ENCODE results near the gene CBX4. TPM values are rescaled to one million over a fixed set of nuclear protein-coding genes. Genes with fewer than 3 reads are reported as not detected.

Gene CBX4
- total and polyA plus RNA-seq, 2 of the 4 experiments (the other 2 are of a cell fraction), result 3.2 to 9.4 TPM

DNA sequence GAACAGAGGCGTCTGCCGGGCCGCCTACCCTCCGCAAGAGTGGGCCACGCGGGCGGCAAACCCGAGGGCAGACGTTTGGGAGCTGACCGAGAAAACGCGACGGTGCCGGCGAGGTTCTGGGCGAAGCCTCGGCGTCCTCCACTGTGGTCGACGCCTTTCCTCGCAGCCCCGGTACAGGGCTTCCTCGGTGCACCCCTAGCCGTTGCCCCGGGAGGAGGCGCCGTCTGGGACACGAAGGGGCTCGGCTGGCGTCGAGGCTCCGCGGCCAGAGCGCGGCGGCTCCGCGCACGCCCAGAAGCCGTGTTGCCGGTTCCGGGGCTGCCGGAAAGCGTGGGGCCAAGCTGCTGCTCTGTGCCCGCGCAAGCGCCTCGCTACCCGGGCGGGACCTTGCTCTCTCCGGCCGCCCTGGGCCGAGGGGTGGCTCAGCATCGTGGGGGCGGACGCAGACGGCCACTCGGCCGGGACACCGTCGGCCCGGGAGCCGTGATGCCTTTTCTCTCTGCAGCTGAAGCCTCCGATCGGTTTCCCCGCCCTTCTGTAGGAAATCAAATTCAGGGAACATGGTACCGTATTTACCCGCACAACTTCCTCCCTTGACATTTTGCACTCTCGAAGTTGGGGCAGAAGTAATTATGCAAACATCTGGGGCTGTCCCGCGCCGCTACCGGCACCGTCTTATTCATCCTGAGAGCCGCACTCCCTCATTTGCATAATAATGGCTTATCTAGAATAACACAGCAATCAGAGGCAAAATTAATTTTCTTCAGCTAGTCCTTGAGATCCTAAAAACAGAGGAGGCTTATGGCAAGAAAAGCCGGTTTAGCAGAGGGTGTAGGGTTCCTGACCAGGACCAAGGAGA lies 35.0 kb downstream of the CBX4 start (continued):
- TF ChIP-seq FOS (IDR thresholded peaks at IDR 0.05; ENCODE audit: low read depth, low read length), result no peak

DNA sequence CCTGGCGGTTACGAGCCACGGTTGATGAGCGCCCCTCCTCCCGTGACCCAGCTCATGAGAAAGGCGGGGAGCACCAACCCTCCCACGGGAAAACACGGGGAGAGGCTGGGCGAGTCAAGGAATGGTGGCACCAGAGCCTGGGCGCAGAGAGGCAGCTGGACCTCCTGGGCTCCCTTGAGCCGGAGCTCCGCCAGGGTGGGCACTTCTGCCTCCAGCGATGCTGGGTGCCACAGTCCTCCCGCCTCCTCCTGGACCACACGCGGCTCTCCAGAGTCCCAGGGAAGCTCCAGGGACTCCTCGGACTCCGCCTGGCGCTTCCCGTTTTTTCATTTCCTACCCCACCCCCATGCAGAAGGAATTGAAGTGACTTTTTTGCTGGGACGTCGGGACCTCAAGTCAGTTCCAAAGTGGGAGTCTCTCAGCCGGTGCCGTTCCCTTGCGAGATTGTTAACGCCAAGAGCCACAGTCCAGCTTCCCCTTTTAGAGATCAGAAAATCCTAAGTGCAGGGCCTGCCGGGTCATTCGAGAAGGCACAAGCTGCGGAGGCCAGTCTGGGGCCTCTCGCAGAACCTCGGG lies 35.7 kb downstream of the CBX4 start:
- in situ Hi-C loops (cut with MboI; ENCODE audit: low sequenced_read_pairs), result no loop called here
- ATAC-seq (ENCODE audit: low read depth) (no peak), DNase-seq (no peak)
- Histone ChIP-seq H3K23ac (ENCODE audit: low read depth, low read length) (no peak overlapping the region), H3K79me1 (ENCODE audit: low read depth in 1 of 2, low read length in 2 of 2) (no peaks in the 10 kb centered on the region), H3K27me3 (ENCODE audit: control insufficient read depth, insufficient read depth, low read length) (peaks cover 100% of the 10 kb centered on the region), H3K14ac (replicated peaks; ENCODE audit: low read depth, low read length) (no peak overlapping the region), H4K8ac (ENCODE audit: low read depth in 2 of 2, low read length in 2 of 2) (no peak overlapping the region), H4K5ac (ENCODE audit: low read depth, low read length) (no peak overlapping the region), H4K91ac (ENCODE audit: insufficient read depth, low read depth, low read length) (no peak overlapping the region), H2BK5ac (ENCODE audit: low read depth, low read length, poor library complexity, severe bottlenecking) (no peak overlapping the region), H2AK9ac (replicated peaks; ENCODE audit: low read depth, low read length, poor library complexity) (peak overlapping the region; percentile 42), H3K4me1 (ENCODE audit: control insufficient read depth, insufficient read depth, low read length) (no peaks in the 10 kb centered on the region; the same call in 1 of the 2 replicates), H3K18ac (ENCODE audit: low read depth, low read length) (no peak overlapping the region), H2AFZ (replicated peaks; ENCODE audit: low read length, poor library complexity) (peak overlapping the region; percentile 76), H2AK5ac (ENCODE audit: low read depth, low read length) (no peak overlapping the region), H3K56ac (ENCODE audit: extremely low read depth, insufficient read depth, low read length) (no peak overlapping the region), H3K9me1 (ENCODE audit: insufficient read depth, low read length) (no peaks in the 10 kb centered on the region), H3K27ac (ENCODE audit: insufficient read depth, low read length) (no peak overlapping the region), H3K9me3 (ENCODE audit: control insufficient read depth, insufficient read depth, low read length) (peaks cover 11% of the 10 kb centered on the region; the same call in 1 of the 2 replicates), H3K9ac (ENCODE audit: low read depth, low read length) (no peak overlapping the region), H3K4me3 (ENCODE audit: insufficient read depth, low read depth, low read length) (no peak overlapping the region), H2BK20ac (ENCODE audit: low read depth, low read length) (no peak overlapping the region), H4K20me1 (ENCODE audit: insufficient read depth, low read length) (no peaks in the 10 kb centered on the region), H3K4me2 (ENCODE audit: low read depth, low read length) (no peak overlapping the region), H2BK120ac (ENCODE audit: low read depth, low read length) (no peak overlapping the region), H3K36me3 (ENCODE audit: control insufficient read depth, insufficient read depth, low read length) (no peaks in the 10 kb centered on the region), H3K4ac (ENCODE audit: low read depth, low read length) (no peak overlapping the region), H2BK15ac (ENCODE audit: low read depth, low read length) (no peak overlapping the region)
- intact Hi-C loops (cut with micrococcal nuclease), result no loop called here
- ChIA-PET CTCF (no interaction called here), POLR2A (ENCODE audit: unreplicated experiment) (no interaction called here)
- no TSS peak for BruUV-seq (replicated peaks)
- dilution Hi-C loops (cut with HindIII; ENCODE audit: low sequenced_read_pairs, unreplicated experiment), result no loop called here
- TF ChIP-seq RFX5 (IDR thresholded peaks at IDR 0.05; ENCODE audit: low read depth, low read length) (no peak), POLR2A (IDR thresholded peaks at IDR 0.05; ENCODE audit: low read depth, low read length) (no peak), MAZ (IDR thresholded peaks at IDR 0.05; ENCODE audit: borderline replicate concordance, low read depth, low read length) (no peak), MXI1 (IDR thresholded peaks at IDR 0.05; ENCODE audit: borderline replicate concordance, low read depth, low read length) (no peak), NFE2L2 (IDR thresholded peaks at IDR 0.05; ENCODE audit: low read depth, low read length) (no peak), RCOR1 (IDR thresholded peaks at IDR 0.05; ENCODE audit: insufficient replicate concordance, low read length) (no peak), RAD21 (IDR thresholded peaks at IDR 0.05; ENCODE audit: low read length) (no peak), MAFK (IDR thresholded peaks at IDR 0.05; ENCODE audit: low read depth, low read length) (no peak), FOS (IDR thresholded peaks at IDR 0.05; ENCODE audit: low read depth, low read length) (no peak)
- TF ChIP-seq, protein P1, sequence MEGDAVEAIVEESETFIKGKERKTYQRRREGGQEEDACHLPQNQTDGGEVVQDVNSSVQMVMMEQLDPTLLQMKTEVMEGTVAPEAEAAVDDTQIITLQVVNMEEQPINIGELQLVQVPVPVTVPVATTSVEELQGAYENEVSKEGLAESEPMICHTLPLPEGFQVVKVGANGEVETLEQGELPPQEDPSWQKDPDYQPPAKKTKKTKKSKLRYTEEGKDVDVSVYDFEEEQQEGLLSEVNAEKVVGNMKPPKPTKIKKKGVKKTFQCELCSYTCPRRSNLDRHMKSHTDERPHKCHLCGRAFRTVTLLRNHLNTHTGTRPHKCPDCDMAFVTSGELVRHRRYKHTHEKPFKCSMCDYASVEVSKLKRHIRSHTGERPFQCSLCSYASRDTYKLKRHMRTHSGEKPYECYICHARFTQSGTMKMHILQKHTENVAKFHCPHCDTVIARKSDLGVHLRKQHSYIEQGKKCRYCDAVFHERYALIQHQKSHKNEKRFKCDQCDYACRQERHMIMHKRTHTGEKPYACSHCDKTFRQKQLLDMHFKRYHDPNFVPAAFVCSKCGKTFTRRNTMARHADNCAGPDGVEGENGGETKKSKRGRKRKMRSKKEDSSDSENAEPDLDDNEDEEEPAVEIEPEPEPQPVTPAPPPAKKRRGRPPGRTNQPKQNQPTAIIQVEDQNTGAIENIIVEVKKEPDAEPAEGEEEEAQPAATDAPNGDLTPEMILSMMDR (conservative IDR thresholded peaks at IDR 0.05; ENCODE audit: low read depth, low read length), result no peak
- 15% methylated on average over 10 of the region's 31 CpGs; no CpG with 5 or more reads in 1 of the 2 experiments for WGBS, 2 experiments (ENCODE audit: extremely low coverage in 2 of 2, insufficient read length in 1 of 2)

All from IMR-90 (cell line).